CD14-positive monocyte (primary cell): ENCODE results near the gene MORC3. TPM values are rescaled to one million over a fixed set of nuclear protein-coding genes. Genes with fewer than 3 reads are reported as not detected.

Experiments
- DNase-seq, 3 donors: peaks; one replicate each; pipeline ENCODE4 v3.0.0-alpha.2; 2011 to 2022
- H2AFZ ChIP-seq: 2 replicates; pipeline ENCODE4 v1.6.0; 2012; ENCODE audit warnings: mild to moderate bottlenecking, low read depth, low read length, inconsistent platforms; ENCODE audit not compliant: insufficient read depth, poor library complexity, severe bottlenecking
- H3K27ac ChIP-seq, 2 donors: 1 replicate in 1 of 2; 2 replicates in 1 of 2; pipeline ENCODE4 v1.5.1; 2012 to 2013; ENCODE audit warnings: low read length in 2 of 2, control low read depth in 1 of 2, inconsistent platforms in 1 of 2, low read depth in 1 of 2, mild to moderate bottlenecking in 1 of 2
- H3K27me3 ChIP-seq, 2 donors: one replicate each; pipeline versions ENCODE4 v1.6.0 to v1.6.1; 2011 to 2013; ENCODE audit warnings: low read length in 2 of 2; ENCODE audit not compliant: control insufficient read depth in 2 of 2, insufficient read depth in 2 of 2
- H3K36me3 ChIP-seq, 2 donors: replicated peaks in 1 of 2; 1 replicate in 1 of 2; 2 replicates in 1 of 2; pipeline versions ENCODE4 v1.5.1 to v1.6.1; 2012 to 2013; ENCODE audit warnings: low read length in 2 of 2, control low read depth in 1 of 2, inconsistent platforms in 1 of 2, mild to moderate bottlenecking in 1 of 2; ENCODE audit not compliant: insufficient read depth in 2 of 2, control insufficient read depth in 1 of 2
- H3K4me1 ChIP-seq, 2 donors: 1 replicate in 1 of 2; 2 replicates in 1 of 2; pipeline versions ENCODE4 v1.5.1 to v1.6.1; 2012 to 2013; ENCODE audit warnings: low read length in 2 of 2, control low read depth in 1 of 2, inconsistent platforms in 1 of 2, mild to moderate bottlenecking in 1 of 2, moderate library complexity in 1 of 2; ENCODE audit not compliant: insufficient read depth in 2 of 2, control insufficient read depth in 1 of 2
- H3K4me2 ChIP-seq: replicated peaks from 2 replicates; pipeline ENCODE3; 2012; ENCODE audit warnings: low read length, moderate library complexity, mild to moderate bottlenecking; ENCODE audit not compliant: poor library complexity, severe bottlenecking; ENCODE audit errors: extremely low read depth
- H3K4me3 ChIP-seq, 3 experiments: fragments of 200-600 bp in 1 of 3; sonication (generic) in 1 of 3; replicated peaks in 1 of 3; 1 replicate in 2 of 3; 2 replicates in 1 of 3; pipeline ENCODE4 v1.5.1; 2011 to 2013; ENCODE audit warnings: low read length in 3 of 3, mild to moderate bottlenecking in 3 of 3, control low read depth in 2 of 3, low read depth in 2 of 3, inconsistent platforms in 1 of 3, moderate library complexity in 1 of 3
- H3K79me2 ChIP-seq: 2 replicates; pipeline ENCODE4 v1.6.0; 2012; ENCODE audit warnings: mild to moderate bottlenecking, control low read depth, inconsistent platforms, low read length, moderate library complexity; ENCODE audit not compliant: insufficient read depth
- H3K9ac ChIP-seq: 2 replicates; pipeline ENCODE4 v1.6.0; 2017; ENCODE audit warnings: low read length, mild to moderate bottlenecking; ENCODE audit not compliant: insufficient read depth, poor library complexity, severe bottlenecking
- H3K9me3 ChIP-seq, 2 donors: replicated peaks in 1 of 2; 1 replicate in 1 of 2; 2 replicates in 1 of 2; pipeline versions ENCODE4 v1.5.1 to v1.6.1; 2012 to 2013; ENCODE audit warnings: low read length in 2 of 2, control low read depth in 1 of 2; ENCODE audit not compliant: control insufficient read depth in 1 of 2, insufficient read depth in 1 of 2
- H4K20me1 ChIP-seq: 2 replicates; pipeline ENCODE4 v1.6.0; 2012; ENCODE audit warnings: mild to moderate bottlenecking, low read length, control low read depth, moderate library complexity; ENCODE audit not compliant: insufficient read depth
- H3K27ac Mint-ChIP-seq, 7 donors: one replicate each; pipeline ENCODE4 v1.8.0; 2020; ENCODE audit warnings: mild to moderate bottlenecking in 7 of 7, mixed read lengths in 7 of 7, moderate library complexity in 6 of 7, inconsistent platforms in 2 of 7
- H3K27me3 Mint-ChIP-seq, 3 donors: one replicate each; pipeline ENCODE4 v1.8.0; 2021 to 2022; ENCODE audit warnings: low read depth in 3 of 3, mild to moderate bottlenecking in 3 of 3, mixed read lengths in 3 of 3, moderate library complexity in 3 of 3, inconsistent platforms in 1 of 3
- H3K36me3 Mint-ChIP-seq, 2 donors: one replicate each; pipeline ENCODE4 v1.8.0; 2020; ENCODE audit warnings: mixed read lengths in 2 of 2, inconsistent platforms in 1 of 2, mild to moderate bottlenecking in 1 of 2
- H3K4me1 Mint-ChIP-seq: one replicate; pipeline ENCODE4 v1.8.0; 2020; ENCODE audit warnings: mild to moderate bottlenecking, mixed read lengths
- H3K4me3 Mint-ChIP-seq, 2 donors: one replicate each; pipeline ENCODE4 v1.8.0; 2020; ENCODE audit warnings: mild to moderate bottlenecking in 2 of 2, mixed read lengths in 2 of 2, moderate library complexity in 1 of 2
- H3K9me3 Mint-ChIP-seq, 7 donors: one replicate each; pipeline ENCODE4 v1.8.0; 2020 to 2022; ENCODE audit warnings: mixed read lengths in 7 of 7, mild to moderate bottlenecking in 6 of 7, moderate library complexity in 6 of 7, inconsistent platforms in 2 of 7
- WGBS: methylation state at CpG from one replicate; pipeline ENCODE4 v1.1.5; 2013; ENCODE audit warnings: missing lambda C conversion rate; ENCODE audit not compliant: insufficient coverage; 5-methylcytosine and 5-hydroxymethylcytosine counted together
- intact Hi-C, 2 donors: fragments of 100-400 bp; cut with micrococcal nuclease; formaldehyde crosslinking; loops; one replicate each; pipeline versions ENCODE4 v1.15.0 to v1.15.1; 2023
- polyA plus RNA-seq, 3 donors: library from polyadenylated mRNA; depleted of rRNA in 1 of 3; unstranded in 2 of 3; stranded (reverse) in 1 of 3; fragments of 300-500 nt in 2 of 3; fragments of >200 nt in 1 of 3; fragmentation: Illumina TruSeq in 2 of 3; gene quantifications; 1 replicate in 2 of 3; 2 replicates in 1 of 3; pipeline ENCODE4 v1.2.3, GENCODE V29; 2012 to 2021
- TF ChIP-seq, protein P1 (sequence below): fragments of 200-600 bp; IDR thresholded peaks from one replicate; pipeline ENCODE4 v1.8.0; 2022; ENCODE audit warnings: antibody characterized with exemption, mild to moderate bottlenecking

The MORC3 gene
- polyA plus RNA-seq, 3 donors = 16.3 to 27.6 (median 25.5) TPM

GRCh38 chr21:36344931-36345330, 24.9 kb downstream of the MORC3 start:
- peaks cover 78% of the 10 kb centered on the region for H4K20me1 ChIP-seq
- H3K27me3 ChIP-seq = no peaks in the 10 kb centered on the region
- Mint-ChIP-seq H3K4me1 (no peaks in the 10 kb centered on the region), H3K9me3 (peaks cover 0 to 1% (median 0%) of the 10 kb centered on the region in 7 donors), H3K27me3 (no peaks in the 10 kb centered on the region), H3K36me3 (peaks cover 69 to 92% of the 10 kb centered on the region in 2 donors), H3K27ac (no peak overlapping the region), H3K4me3 (no peak overlapping the region)
- H2AFZ ChIP-seq = no peak overlapping the region
- no peak overlapping the region for H3K27ac ChIP-seq
- no peaks in the 10 kb centered on the region for H3K4me1 ChIP-seq
- H3K4me2 ChIP-seq = no peak overlapping the region
- 0% methylated on average over 1 of the region's 1 CpG for WGBS
- DNase-seq = no peak
- H3K9ac ChIP-seq = no peak overlapping the region
- no peak overlapping the region for H3K4me3 ChIP-seq
- intact Hi-C loops = no loop called here
- H3K9me3 ChIP-seq = no peaks in the 10 kb centered on the region
- peaks cover 10% of the 10 kb centered on the region for H3K79me2 ChIP-seq
- peaks cover 95 to 99% of the 10 kb centered on the region in 2 donors for H3K36me3 ChIP-seq
- TF ChIP-seq, protein P1, sequence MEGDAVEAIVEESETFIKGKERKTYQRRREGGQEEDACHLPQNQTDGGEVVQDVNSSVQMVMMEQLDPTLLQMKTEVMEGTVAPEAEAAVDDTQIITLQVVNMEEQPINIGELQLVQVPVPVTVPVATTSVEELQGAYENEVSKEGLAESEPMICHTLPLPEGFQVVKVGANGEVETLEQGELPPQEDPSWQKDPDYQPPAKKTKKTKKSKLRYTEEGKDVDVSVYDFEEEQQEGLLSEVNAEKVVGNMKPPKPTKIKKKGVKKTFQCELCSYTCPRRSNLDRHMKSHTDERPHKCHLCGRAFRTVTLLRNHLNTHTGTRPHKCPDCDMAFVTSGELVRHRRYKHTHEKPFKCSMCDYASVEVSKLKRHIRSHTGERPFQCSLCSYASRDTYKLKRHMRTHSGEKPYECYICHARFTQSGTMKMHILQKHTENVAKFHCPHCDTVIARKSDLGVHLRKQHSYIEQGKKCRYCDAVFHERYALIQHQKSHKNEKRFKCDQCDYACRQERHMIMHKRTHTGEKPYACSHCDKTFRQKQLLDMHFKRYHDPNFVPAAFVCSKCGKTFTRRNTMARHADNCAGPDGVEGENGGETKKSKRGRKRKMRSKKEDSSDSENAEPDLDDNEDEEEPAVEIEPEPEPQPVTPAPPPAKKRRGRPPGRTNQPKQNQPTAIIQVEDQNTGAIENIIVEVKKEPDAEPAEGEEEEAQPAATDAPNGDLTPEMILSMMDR = no peak

- H3K36me3 Mint-ChIP-seq = peaks cover 70 to 88% of the 10 kb centered on the region in 2 donors
- no peak overlapping the region for H3K4me3 ChIP-seq
- peaks cover 0 to 1% (median 0%) of the 10 kb centered on the region in 7 donors for H3K9me3 Mint-ChIP-seq
- no peak overlapping the region for H3K27ac ChIP-seq
- H2AFZ ChIP-seq = no peak overlapping the region
- H3K27me3 Mint-ChIP-seq = no peaks in the 10 kb centered on the region
- no peaks in the 10 kb centered on the region for H3K27me3 ChIP-seq
- H3K9ac ChIP-seq = no peak overlapping the region
- no peak for DNase-seq
- no peaks in the 10 kb centered on the region for H3K4me1 Mint-ChIP-seq
- H3K4me3 Mint-ChIP-seq = no peak overlapping the region
- no peaks in the 10 kb centered on the region for H3K9me3 ChIP-seq
- no CpG with 5 or more reads among the region's 3 CpGs for WGBS
- intact Hi-C loops = no loop called here
- peaks cover 79% of the 10 kb centered on the region for H4K20me1 ChIP-seq
- no peak overlapping the region for H3K4me2 ChIP-seq
- no peaks in the 10 kb centered on the region for H3K4me1 ChIP-seq
- peaks cover 95 to 99% of the 10 kb centered on the region in 2 donors for H3K36me3 ChIP-seq
- peak overlapping the region in 1 of 7 donors; percentile 16 for H3K27ac Mint-ChIP-seq
- H3K79me2 ChIP-seq = peaks cover 21% of the 10 kb centered on the region
- TF ChIP-seq, protein P1 = no peak
Measured at GRCh38 chr21:36347278-36347961, 27.4 kb downstream of the MORC3 start.
